Body of pancreas (tissue), 4 donors: ENCODE measurements around the gene CDK14.

ENCODE experiments used
- CTCF ChIP-seq, 7 experiments: fragments of 450-650 bp in 4 of 7; fragments of 200-600 bp in 3 of 7; sonication (generic) in 3 of 7; IDR thresholded peaks; one replicate each; pipeline ENCODE4 v1.5.1; 2016 to 2019; ENCODE audit warnings: antibody characterized with exemption in 7 of 7
- POLR2A ChIP-seq, 3 donors: fragments of 450-650 bp; IDR thresholded peaks; one replicate each; pipeline ENCODE4 v1.6.1; 2016; ENCODE audit warnings: antibody characterized with exemption in 3 of 3, mild to moderate bottlenecking in 2 of 3

DNA sequence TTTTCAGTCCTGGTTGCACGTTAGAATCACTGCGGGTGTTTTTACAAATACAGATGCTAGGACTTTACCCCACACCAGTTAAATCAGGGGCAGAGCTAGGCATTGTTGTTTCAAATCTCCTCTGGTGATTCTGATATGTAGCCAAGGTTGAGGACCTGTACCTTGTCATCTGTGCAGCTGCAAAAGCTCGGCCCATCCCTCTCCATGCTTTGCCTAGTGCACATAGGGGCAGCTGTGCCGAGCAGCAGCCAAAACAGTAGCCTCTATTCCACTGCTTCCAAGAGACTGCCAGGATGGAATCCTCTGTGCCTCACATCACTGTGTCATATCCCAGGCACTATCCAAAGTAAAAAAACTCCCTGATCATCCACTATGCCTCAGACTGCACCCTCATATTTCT is 181.3 kb downstream of the CDK14 start:
- TF ChIP-seq CTCF (IDR thresholded peaks at IDR 0.05): no peak
- TF ChIP-seq POLR2A (IDR thresholded peaks at IDR 0.05): no peak
